HG02610 (cell line): ENCODE data around the gene RHAG.

Source experiments
- ATAC-seq: cut with Tn5 transposase; IDR thresholded peaks from one replicate; pipeline ENCODE4 v1.9.1; 2021; ENCODE audit warnings: mild to moderate bottlenecking, moderate library complexity; ENCODE audit not compliant: unreplicated experiment

Gene RHAG

DNA sequence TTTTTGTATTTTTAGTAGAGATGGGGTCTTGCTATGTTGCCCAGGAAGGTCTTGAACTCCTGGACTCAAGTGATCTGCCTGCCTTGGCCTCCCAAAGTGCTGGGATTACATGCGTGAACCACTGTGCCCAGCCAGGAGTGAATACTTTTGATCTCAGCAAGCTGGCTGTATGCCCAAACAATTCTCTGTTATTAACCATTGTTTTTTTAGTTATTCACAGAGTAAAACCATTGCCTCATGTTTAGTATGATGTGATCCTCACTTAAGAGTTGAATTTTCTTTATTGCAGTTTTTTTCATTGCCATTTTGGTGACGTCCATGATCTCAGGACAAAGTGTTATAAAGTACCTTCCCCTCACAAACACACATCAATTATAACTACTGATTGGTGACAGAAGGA lies 71.4 kb downstream of the RHAG start:
- ATAC-seq = no peak

DNA sequence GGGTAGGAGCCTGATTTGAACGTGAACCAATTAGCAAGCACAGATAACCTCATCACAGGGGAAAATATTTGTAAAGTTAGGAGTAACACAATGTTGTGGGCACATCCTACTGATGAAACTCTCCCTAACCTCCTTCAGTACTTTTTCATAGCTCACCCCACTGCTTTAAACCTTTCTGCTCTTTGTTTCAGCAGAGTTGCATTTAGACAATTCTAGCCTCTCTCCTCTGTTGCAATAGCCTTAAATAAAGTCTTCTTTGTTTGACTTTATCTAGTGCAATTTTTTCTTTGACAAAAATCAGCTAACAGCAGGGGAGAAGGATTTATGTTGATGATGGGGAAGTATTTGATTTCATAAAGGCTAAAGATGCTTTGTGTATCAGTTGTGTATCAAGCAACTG lies 72.1 kb downstream of the RHAG start:
- ATAC-seq = no peak

DNA sequence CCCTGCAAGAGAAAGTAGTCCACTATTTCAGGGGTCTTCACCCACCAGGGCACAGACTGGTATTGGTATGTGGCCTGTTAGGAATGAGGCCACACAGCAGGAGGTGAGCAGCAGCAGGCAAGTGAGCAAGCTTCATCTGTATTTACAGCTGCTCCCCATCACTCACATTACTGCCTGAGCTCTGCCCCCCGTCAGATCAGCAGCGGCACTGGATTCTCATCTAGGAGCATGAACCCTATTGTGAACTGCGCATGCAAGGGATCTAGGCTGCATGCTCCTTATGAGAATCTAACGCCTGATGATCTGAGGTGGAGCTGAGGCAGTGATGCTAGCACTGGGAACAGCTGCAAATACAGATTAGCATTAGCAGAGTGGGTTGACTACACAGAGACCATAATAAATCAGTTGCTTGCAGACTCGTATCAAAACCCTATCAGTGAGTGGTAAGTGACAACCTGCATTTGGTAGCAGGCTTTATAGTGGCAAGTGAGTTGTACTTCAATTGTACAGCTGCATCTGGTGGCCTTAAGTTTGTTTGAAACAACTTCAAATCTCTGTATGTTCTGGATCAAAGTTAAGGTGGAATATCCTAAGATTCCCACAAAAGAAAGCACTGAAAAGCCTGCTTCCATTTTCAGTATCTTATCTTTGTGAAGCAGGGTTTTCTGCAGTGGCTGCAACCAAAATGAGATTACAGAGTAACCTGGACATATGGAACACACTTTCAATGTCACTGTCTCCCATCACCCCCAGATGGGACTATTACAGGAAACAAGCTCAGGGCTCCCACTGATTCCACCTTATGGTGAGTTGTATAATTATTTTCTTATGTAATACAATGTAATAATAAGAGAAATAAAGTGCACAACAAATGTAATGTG lies 73.4 kb downstream of the RHAG start:
- ATAC-seq = no peak

DNA sequence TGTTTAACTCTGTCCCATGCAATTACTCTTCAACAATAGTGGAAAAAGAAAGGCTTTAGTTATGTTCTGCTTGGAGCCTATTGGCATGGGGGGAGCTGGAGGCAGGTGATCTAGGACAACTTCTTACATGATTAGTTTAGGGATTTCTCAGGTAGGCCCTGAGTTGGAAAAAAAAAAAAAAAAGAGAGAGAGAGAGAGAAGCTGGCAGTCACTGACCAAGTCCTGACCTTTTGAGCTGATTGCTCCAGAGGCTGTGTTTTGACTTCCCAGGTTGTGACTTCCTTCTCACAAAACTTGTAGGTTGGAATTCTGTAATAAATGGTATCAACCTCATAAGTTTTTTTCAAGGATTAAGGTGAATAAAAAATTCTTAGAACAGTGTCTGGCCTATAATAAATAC lies 78.4 kb downstream of the RHAG start:
- no peak for ATAC-seq

- no peak for ATAC-seq
Observed at GRCh38 chr6:49557177-49557576, 79.5 kb downstream of the RHAG start.

- ATAC-seq = peak; percentile 31
Observed at GRCh38 chr6:49556429-49556837, 80.2 kb downstream of the RHAG start.

DNA sequence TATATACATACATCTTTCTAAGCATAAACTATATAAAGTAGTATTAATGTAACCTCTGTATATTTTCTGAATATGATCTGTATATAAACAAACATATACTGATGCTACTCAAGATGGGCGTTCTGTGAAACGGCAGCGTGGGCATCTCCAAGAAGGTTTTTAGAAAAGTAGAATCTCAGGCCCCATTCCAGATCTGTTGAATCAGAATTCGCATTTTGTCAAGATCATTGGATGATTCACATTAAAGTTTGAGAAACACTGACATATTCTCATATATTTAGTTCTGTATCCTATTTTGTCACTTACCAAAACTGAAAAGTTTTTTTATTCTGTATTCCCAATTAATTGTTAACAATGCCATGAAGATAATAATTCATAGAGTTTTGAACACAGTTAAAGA lies 80.7 kb downstream of the RHAG start:
- ATAC-seq = no peak
